Endometrium (tissue), 2 donors: ENCODE measurements around the gene PPM1L.
"Not testable (repeated sequence)": the region's sequence is repeated elsewhere in the genome, so short reads cannot be mapped to it uniquely, and the experiment has no call there.

Experiments used
- FAIRE-seq: peaks from 2 replicates; lab custom pipeline; 2012; peaks lifted over from hg19 to GRCh38; lab: Jason Lieb, UNC
- donor health status: control.
- donor health status: control.

Gene PPM1L

GRCh38 chr3:160755776-160756304 is at the start of gene PPM1L:
PPM1L (plus strand) TSS chr3:160756231.
- no peak for FAIRE-seq

DNA sequence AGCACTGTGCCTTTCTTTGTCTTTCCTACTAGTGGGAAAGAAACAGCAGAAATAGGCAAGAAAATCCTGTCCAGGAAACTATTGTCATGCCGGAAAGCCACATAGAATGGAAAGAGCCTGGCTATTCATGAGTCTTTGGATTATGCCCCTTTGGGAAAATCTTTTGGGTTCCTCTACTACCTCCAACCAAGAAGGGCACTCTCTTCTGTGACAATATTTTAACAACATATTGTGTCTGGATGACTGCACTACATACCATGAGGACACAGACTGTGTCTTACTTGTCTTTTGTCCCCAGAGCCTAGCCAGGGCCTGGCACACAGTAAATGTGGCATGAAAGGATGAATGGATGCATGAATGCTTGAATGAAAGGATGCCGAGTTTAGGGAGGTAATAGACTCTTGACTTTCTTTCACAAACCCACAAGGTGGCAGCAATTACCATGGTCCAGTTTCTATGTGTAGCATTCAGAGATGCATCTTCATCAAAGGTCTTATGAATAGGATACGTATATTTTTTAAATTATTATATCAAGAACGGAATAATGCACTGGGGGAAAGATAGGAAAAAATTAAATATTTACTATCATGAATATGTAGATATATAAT is 48.7 kb upstream of the PPM1L start:
- peak; percentile 90 for FAIRE-seq

- FAIRE-seq = no peak
Observed at GRCh38 chr3:160709477-160710182, 46.4 kb upstream of the PPM1L start.

DNA sequence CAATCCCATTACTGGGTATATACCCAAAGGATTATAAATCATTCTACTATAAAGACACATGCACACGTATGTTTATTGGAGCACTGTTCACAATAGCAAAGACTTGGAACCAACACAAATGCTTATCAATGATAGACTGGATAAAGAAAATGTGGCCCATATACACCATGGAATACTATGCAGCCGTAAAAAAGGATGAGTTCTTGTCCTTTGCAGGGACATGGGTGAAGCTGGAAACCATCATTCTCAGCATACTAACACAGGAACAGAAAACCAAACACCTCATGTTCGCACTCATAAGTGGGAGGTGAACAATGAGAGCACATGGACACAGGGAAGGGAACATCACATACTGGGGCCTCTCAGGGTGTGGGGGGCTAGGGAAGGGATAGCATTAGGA is 42.9 kb upstream of the PPM1L start:
- FAIRE-seq = not testable (repeated sequence)

GRCh38 chr3:160719710-160720109 is 36.3 kb upstream of the PPM1L start:
- FAIRE-seq = no peak

DNA sequence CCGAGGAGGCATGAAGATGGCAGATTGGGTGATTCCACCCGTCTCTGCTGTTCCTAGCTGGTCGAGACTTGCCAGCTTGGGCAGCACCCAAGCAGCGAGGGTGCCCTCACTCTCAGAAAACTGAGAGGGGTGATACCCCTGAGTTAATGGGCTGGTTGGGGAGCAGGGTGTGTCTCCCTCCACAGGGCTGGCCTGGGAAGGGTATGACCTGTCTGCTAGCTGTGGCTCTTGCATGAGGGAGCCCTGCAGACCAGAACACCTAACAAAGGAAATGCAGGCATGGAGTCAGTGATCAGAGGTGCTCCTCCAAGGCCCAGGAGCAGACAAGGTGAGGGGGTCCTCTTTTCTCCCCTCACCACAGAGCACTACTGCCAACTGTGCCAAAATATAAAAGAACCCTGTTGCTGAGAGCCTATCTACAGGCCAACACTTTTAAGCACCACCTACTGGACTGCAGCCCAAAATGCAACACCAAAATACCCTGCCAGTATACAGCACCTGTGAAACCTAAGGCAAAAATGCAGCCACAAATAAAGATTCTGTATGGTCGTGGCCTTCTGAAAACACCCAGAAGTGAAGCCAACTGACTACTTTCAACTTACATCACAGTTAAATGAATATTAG is 35.8 kb upstream of the PPM1L start:
- no peak for FAIRE-seq

GRCh38 chr3:160722331-160722730 is 33.7 kb upstream of the PPM1L start:
- FAIRE-seq = no peak

DNA sequence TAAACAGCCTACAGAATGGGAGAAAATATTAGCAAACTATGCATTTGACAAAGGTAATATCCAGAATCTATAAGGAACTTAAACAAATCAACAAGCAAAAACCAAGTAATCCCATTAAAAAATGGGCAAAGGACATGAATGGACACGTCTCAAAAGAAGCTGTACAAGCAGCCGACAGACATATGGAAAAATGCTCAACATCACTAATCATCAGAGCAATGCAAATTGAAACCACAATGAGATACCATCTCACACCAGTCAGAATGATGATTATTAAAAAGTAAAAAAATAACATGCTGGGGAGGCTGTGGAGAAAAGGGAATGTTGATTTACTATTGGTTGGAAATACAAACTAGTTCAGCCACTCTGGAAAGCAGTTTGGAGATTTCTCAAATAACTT is 30.7 kb upstream of the PPM1L start:
- FAIRE-seq = no peak

DNA sequence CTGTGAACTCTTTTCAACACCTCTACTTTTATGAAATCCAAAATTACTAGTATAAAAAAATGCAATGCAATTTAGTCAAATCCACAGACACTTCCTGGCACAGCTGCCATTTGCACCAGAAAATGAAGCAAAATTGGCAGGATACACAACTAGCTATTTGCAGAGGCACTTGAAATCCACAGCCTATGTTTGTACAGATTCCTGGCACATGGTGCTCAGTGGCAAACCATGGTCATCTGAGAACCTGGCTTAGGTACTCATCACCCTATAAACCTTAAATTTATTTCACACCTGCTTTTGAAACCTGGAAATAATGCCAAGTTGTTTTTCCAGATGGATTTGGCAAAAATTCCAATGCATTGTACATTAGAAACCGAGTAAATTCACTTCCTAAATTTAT is 20.2 kb upstream of the PPM1L start:
- FAIRE-seq = no peak

DNA sequence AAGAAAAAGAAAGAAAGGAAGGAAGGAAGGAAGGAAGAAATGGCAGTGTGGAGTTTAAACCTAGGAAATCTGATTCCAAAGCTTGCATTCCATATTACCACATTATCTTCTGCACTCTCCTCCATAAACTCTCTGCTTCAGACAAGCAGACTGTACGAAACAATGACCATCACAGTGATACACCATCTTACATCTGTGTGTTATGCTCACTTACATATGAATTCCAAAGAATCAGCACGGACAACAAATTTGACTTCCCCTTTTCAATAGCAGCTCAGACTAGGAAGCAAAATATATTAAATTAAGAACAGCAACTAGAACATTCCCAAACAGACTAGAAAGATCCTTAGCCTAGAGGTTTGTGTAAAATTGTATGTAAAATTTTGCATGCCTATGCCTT is 18.0 kb upstream of the PPM1L start:
- no peak for FAIRE-seq

DNA sequence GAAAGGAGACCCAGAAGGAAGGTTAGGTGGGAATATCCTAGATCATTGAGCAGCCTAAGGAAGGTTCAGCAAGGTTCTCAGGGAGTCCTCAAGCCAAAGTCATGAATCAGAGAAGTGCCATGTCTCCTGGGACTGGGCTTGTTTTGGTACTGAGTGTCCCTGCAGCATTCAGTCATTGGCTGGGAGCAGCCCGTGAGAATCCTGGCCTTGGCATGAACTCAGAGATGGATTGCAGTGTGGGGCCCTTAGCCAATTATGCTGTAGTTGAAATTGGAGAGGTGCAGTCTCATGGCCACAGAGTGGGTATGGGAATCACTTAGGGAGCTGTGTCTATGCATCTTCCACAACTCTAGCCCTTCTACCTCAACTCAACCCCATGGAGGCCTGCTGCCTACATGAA is 17.0 kb upstream of the PPM1L start:
- FAIRE-seq = no peak

DNA sequence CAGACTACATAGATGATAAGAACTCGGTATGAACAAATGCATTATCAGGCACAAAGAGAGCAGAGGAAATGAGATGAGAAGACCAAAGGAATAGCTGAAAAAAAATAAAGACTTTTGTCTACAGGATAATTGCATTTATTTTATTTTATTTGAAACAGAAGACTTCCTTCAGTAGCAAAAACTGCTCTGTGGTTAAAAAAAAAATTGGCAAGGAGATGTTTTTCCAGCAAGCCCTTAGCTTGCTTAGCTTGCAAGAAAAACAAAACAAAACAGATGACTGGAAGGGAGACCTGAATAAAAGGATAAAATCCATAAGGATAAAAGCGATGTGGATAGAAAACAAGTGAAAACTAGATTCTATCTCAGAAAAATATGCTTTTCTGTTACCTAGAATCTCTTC is 9.1 kb upstream of the PPM1L start:
- peak; percentile 23 for FAIRE-seq

DNA sequence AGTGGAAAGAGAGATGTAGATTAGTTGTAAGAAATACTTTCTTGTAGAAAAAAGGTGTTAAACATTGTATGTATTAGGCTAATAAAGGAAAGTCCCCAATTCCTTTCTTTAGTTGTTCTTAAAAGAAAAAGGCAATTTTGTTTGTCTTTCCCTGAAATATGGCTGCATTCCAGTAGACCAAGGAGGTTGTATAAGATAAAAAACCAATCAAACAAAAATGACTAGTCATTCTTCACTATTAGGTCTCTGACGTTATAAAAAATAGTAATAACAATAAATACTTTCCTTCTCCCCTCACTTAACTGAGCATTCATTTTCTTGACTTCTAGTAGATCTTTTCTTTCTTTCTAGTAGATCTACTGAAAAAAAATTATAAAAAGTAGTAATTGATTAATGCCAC is 8.6 kb upstream of the PPM1L start:
- no peak for FAIRE-seq

GRCh38 chr3:160748231-160748630 is 7.8 kb upstream of the PPM1L start:
- no peak for FAIRE-seq

- no peak for FAIRE-seq
Observed at GRCh38 chr3:160748787-160749186, 7.2 kb upstream of the PPM1L start.

- no peak for FAIRE-seq
Observed at GRCh38 chr3:160753953-160754352, 2.1 kb upstream of the PPM1L start.

DNA sequence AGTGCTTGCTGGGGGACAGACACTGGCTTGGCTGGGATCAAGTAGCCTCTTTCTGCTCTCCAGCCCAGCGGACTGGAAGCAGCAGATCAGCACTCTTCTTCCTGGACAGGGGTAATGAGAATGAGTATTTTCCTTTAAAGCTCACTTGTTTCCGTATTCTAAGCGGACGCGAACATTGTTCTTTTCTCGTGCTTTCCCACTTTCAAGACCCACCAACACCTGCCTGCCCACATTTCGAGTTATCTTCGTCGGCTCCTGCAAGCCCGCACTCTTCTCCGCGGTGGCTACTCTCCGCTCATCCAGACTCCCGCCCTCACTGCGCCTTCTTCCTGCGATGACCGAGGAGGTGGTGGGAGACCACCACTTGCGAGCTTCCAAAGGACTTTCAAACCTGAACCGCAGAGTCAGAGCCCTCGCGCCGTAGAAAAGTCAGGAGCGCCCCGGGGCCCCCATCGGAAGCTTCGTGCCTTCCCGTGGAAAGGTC is 1.6 kb upstream of the PPM1L start:
- FAIRE-seq = no peak

GRCh38 chr3:160754855-160755747 is 930 bp upstream of the PPM1L start:
- FAIRE-seq = no peak

DNA sequence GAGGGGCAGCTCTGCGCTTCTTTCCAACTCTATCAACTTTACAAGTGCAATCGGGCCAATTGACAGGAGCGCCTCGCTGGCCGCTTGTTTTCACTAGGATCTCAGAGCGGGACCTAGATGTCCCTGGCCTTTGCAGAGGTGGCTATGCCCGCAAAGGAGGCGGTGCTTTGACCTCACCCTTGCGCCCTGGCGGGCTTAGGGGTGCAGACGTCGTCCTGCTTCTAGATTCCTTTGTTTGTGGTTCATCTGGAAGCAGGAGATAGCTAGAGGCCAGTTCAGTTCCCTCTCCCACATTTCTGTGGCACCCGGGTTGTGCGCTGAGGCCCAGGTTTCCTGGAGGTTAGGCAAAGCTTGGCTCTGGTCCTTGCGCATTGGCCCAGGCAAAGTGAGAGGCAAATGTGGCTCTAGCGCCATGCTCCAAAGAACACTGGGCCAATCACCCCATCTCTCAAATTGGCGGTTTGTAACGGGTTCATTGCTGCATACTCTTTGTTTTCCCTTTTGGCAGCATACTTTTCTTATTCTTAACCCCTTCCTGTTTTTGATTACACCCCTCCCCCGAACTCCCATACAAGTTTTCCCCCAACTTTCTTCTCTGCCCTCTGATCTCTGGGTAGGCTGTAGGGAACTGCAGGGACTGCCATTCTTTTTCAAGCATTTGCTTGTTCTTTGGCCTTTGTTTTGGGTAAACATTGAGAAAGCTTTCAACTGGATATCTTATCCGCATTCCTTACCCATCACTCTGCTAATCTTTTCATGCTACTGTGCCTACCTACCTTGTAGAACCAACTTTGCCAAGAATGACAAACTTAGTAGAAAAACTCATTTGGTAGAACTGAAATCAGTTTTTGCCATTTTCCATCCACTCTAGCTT is 1.4 kb downstream of the PPM1L start:
- no peak for FAIRE-seq

DNA sequence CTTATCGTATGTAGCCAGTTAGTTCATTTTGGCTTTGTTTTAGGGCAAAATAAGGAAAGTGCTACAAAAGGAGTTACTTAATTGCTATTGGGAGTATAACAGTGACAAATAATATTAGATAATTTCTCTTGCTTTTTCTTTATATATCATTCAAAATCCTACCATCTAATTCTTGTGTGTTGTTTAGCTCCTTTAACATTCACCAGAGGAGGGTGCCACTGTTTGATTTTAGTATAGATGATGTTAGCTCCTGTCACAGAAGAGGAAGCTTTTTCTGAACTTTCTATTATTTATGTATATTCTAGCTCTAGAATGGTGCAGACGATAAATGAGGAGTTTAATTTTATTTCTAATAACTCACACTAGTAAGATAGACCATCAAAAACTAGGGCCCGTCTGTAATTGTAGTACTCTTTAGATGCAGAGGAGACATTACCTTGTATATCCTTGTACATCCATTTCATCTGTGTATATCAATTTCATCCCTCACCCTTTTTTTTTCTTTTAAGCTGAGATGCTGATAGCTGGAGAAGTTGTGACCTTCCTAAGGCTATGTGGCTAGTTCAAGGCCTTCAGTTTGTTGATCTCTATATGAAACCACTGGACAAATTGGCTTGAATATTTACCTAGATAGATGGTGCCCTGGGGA is 3.0 kb downstream of the PPM1L start:
- no peak for FAIRE-seq

GRCh38 chr3:160763073-160763472 is 7.0 kb downstream of the PPM1L start:
- FAIRE-seq = no peak
